HCT116 (cell line): Measurements from ENCODE around the gene TEKTIP1.

ENCODE experiments used
- CEBPB ChIP-seq: IDR thresholded peaks from 2 replicates; pipeline ENCODE4 v1.6.1; 2012; ENCODE audit warnings: low read depth
- CTCF ChIP-seq, 3 experiments: fragments of 200-600 bp in 1 of 3; sonication (generic) in 1 of 3; IDR thresholded peaks in 2 of 3; conservative IDR thresholded peaks in 1 of 3; 2 replicates each; pipeline ENCODE4 v1.5.1; 2012 to 2017; ENCODE audit warnings: low read depth in 2 of 3, low read length in 2 of 3, antibody characterized with exemption in 1 of 3, borderline replicate concordance in 1 of 3, control low read depth in 1 of 3, mild to moderate bottlenecking in 1 of 3, mixed read lengths in 1 of 3, mixed run types in 1 of 3, moderate library complexity in 1 of 3; ENCODE audit not compliant: insufficient read depth in 1 of 3
- EGR1 ChIP-seq: IDR thresholded peaks from 2 replicates; pipeline ENCODE4 v1.6.1; 2012; ENCODE audit warnings: low read depth
- EZH2 ChIP-seq: fragments of 200-600 bp; sonication (generic); IDR thresholded peaks from 2 replicates; pipeline ENCODE4 v1.6.1; 2017; ENCODE audit warnings: antibody characterized with exemption, mixed run types
- EZH2phosphoT487 ChIP-seq: fragments of 200-600 bp; IDR thresholded peaks from 2 replicates; pipeline ENCODE4 v1.6.1; 2018; ENCODE audit warnings: antibody characterized with exemption, borderline replicate concordance
- POLR2A ChIP-seq: IDR thresholded peaks from 2 replicates; pipeline ENCODE4 v1.7.0; 2011; ENCODE audit warnings: borderline replicate concordance; ENCODE audit not compliant: insufficient read depth, insufficient read length; ENCODE audit errors: extremely low read depth
- POLR2AphosphoS5 ChIP-seq: IDR thresholded peaks from 2 replicates; pipeline ENCODE4 v1.6.1; 2011; ENCODE audit warnings: mild to moderate bottlenecking, low read depth, low read length, moderate library complexity
- RAD21 ChIP-seq: IDR thresholded peaks from 2 replicates; pipeline ENCODE4 v1.6.1; 2012; ENCODE audit warnings: low read depth, mild to moderate bottlenecking

GRCh38 chr19:3577723-3578344 lies 38.9 kb downstream of the TEKTIP1 start:
- TF ChIP-seq CTCF (IDR thresholded peaks at IDR 0.05 in 2 of 3, conservative IDR thresholded peaks at IDR 0.05 in 1 of 3; ENCODE audit: borderline replicate concordance in 1 of 3, insufficient read depth in 1 of 3, low read depth in 2 of 3, low read length in 2 of 3) (no peak), POLR2A (no peak), EZH2 (no peak), EZH2phosphoT487 (no peak), RAD21 (no peak), POLR2AphosphoS5 (peak; percentile 63; the same call in 1 of the 2 replicates), CEBPB (no peak), EGR1 (peak; percentile 68)
